Keratinocyte (primary cell): ENCODE measurements around the gene BTRC. TPM values are rescaled to one million over a fixed set of nuclear protein-coding genes. Genes with fewer than 3 reads are reported as not detected.

Experiments
- DNase-seq: peaks from one replicate; pipeline ENCODE4 v3.0.0-alpha.2; 2011; ENCODE audit warnings: low read depth, missing footprints, low spot score
- FAIRE-seq: peaks from 2 replicates; lab custom pipeline; 2011; peaks lifted over from hg19 to GRCh38; lab: Jason Lieb, UNC
- H2AFZ ChIP-seq: 2 replicates; pipeline ENCODE4 v1.6.0; 2012; ENCODE audit warnings: low read length, control low read depth, inconsistent platforms; ENCODE audit not compliant: control insufficient read depth
- H3K27ac ChIP-seq: 2 replicates; pipeline ENCODE4 v1.5.1; 2011; ENCODE audit warnings: low read length; ENCODE audit not compliant: control insufficient read depth, insufficient read depth
- H3K27me3 ChIP-seq: 3 replicates; pipeline ENCODE4 v1.6.0; 2011; ENCODE audit warnings: low read length; ENCODE audit not compliant: control insufficient read depth, insufficient read depth; ENCODE audit errors: extremely low read depth
- H3K36me3 ChIP-seq, 2 experiments: 2 replicates in 1 of 2; 3 replicates in 1 of 2; pipeline ENCODE4 v1.5.1; 2011; ENCODE audit warnings: low read length in 2 of 2, mild to moderate bottlenecking in 1 of 2; ENCODE audit not compliant: control insufficient read depth in 2 of 2, insufficient read depth in 2 of 2; ENCODE audit errors: extremely low read depth in 1 of 2
- H3K4me1 ChIP-seq: 3 replicates; pipeline ENCODE4 v1.5.1; 2011; ENCODE audit warnings: low read length; ENCODE audit not compliant: control insufficient read depth, insufficient read depth; ENCODE audit errors: extremely low read depth
- H3K4me2 ChIP-seq: 3 replicates; pipeline ENCODE4 v1.6.0; 2011; ENCODE audit warnings: low read depth, low read length; ENCODE audit not compliant: control insufficient read depth, insufficient read depth; ENCODE audit errors: extremely low read depth
- H3K4me3 ChIP-seq, 3 experiments: fragments of 200-600 bp in 1 of 3; sonication (generic) in 1 of 3; 2 replicates in 2 of 3; 3 replicates in 1 of 3; pipeline ENCODE4 v1.5.1; 2011 to 2016; ENCODE audit warnings: low read length in 3 of 3, mild to moderate bottlenecking in 3 of 3, control low read depth in 2 of 3, inconsistent platforms in 1 of 3, low read depth in 1 of 3, mixed read lengths in 1 of 3, mixed run types in 1 of 3, moderate library complexity in 1 of 3; ENCODE audit not compliant: control insufficient read depth in 2 of 3, insufficient read depth in 2 of 3; ENCODE audit errors: extremely low read depth in 1 of 3
- H3K79me2 ChIP-seq: 2 replicates; pipeline ENCODE4 v1.6.0; 2012; ENCODE audit warnings: low read length; ENCODE audit not compliant: control insufficient read depth, insufficient read depth
- H3K9ac ChIP-seq: 3 replicates; pipeline ENCODE4 v1.6.0; 2011; ENCODE audit warnings: low read length; ENCODE audit not compliant: control insufficient read depth, insufficient read depth; ENCODE audit errors: extremely low read depth
- H3K9me1 ChIP-seq: 3 replicates; pipeline ENCODE4 v1.6.0; 2011; ENCODE audit warnings: low read length; ENCODE audit not compliant: control insufficient read depth, insufficient read depth; ENCODE audit errors: extremely low read depth
- H3K9me3 ChIP-seq: 2 replicates; pipeline ENCODE4 v1.5.1; 2012; ENCODE audit warnings: low read depth, low read length; ENCODE audit not compliant: control insufficient read depth
- H4K20me1 ChIP-seq: 3 replicates; pipeline ENCODE4 v1.6.0; 2011; ENCODE audit warnings: low read length; ENCODE audit not compliant: control insufficient read depth, insufficient read depth; ENCODE audit errors: extremely low read depth
- CTCF ChIP-seq, 3 experiments: IDR thresholded peaks in 1 of 3; conservative IDR thresholded peaks in 1 of 3; optimal IDR thresholded peaks in 1 of 3; 2 replicates in 2 of 3; 3 replicates in 1 of 3; pipeline versions ENCODE3 to v1.5.1; 2011; ENCODE audit warnings: low read length in 3 of 3, mild to moderate bottlenecking in 3 of 3, moderate library complexity in 2 of 3, control low read depth in 1 of 3, inconsistent platforms in 1 of 3; ENCODE audit not compliant: insufficient read depth in 2 of 3; ENCODE audit errors: extremely low read depth in 1 of 3
- EZH2 ChIP-seq: IDR thresholded peaks from one replicate; pipeline ENCODE4 v1.6.1; 2012; ENCODE audit warnings: inconsistent platforms, mild to moderate bottlenecking, low read length, moderate library complexity
- dilution Hi-C: fragments of 300-500 bp; cut with MboI; formaldehyde crosslinking; loops from one replicate; pipeline ENCODE4 v1.7.0; 2020; ENCODE audit warnings: low sequenced_read_pairs; ENCODE audit not compliant: extremely low pct_ligation_motif_present
- polyA plus RNA-seq, 5 experiments: library from polyadenylated mRNA; depleted of rRNA in 3 of 5; stranded (reverse) in 3 of 5; stranded (forward) in 1 of 5; unstranded in 1 of 5; fragments of >200 nt; gene quantifications; 1 replicate in 1 of 5; 2 replicates in 3 of 5; 3 replicates in 1 of 5; pipeline versions ENCODE4 v1.2.1 to v1.2.3, GENCODE V29; 2011 to 2012; ENCODE audit warnings: missing spikeins in 2 of 5, low read depth in 1 of 5, low replicate concordance in 1 of 5

Gene BTRC
- polyA plus RNA-seq, 1 donor (not counting 4 experiments of a cell fraction or from before 2014, with no cell fraction given), result 21.7 TPM

- H2AFZ ChIP-seq, result no peak overlapping the region
- no peaks in the 10 kb centered on the region for H3K4me1 ChIP-seq
- H3K27ac ChIP-seq, result no peak overlapping the region
- H3K36me3 ChIP-seq, result peaks cover 0 to 3% of the 10 kb centered on the region in 2 experiments
- no peaks in the 10 kb centered on the region for H3K9me3 ChIP-seq
- dilution Hi-C loops, result no loop called here
- no peaks in the 10 kb centered on the region for H3K27me3 ChIP-seq
- H3K79me2 ChIP-seq, result no peaks in the 10 kb centered on the region
- no peaks in the 10 kb centered on the region for H4K20me1 ChIP-seq
- TF ChIP-seq EZH2 (no peak), CTCF (optimal IDR thresholded peaks at IDR 0.05 in 1 of 3, IDR thresholded peaks at IDR 0.05 in 1 of 3, conservative IDR thresholded peaks at IDR 0.05 in 1 of 3; ENCODE audit: extremely low read depth in 1 of 3, insufficient read depth in 2 of 3, low read length in 3 of 3) (no peak)
- no peak overlapping the region for H3K4me2 ChIP-seq
- FAIRE-seq (no peak), DNase-seq (no peak)
- no peaks in the 10 kb centered on the region for H3K9me1 ChIP-seq
- no peak overlapping the region for H3K4me3 ChIP-seq
- H3K9ac ChIP-seq, result no peak overlapping the region
These were observed 184.5 kb downstream of the BTRC start for GRCh38 chr10:101538446-101538845.

GRCh38 chr10:101545898-101546297, 191.9 kb downstream of the BTRC start:
- no peak for FAIRE-seq
- dilution Hi-C loops, result no loop called here
- no peak for TF ChIP-seq EZH2

GRCh38 chr10:101550965-101551364, 197.0 kb downstream of the BTRC start:
- H3K9me3 ChIP-seq, result no peaks in the 10 kb centered on the region
- H3K4me1 ChIP-seq, result no peaks in the 10 kb centered on the region
- H3K9ac ChIP-seq, result no peak overlapping the region
- H3K4me2 ChIP-seq, result no peak overlapping the region
- no peak overlapping the region for H2AFZ ChIP-seq
- H3K27me3 ChIP-seq, result no peaks in the 10 kb centered on the region
- dilution Hi-C loops, result no loop called here
- H3K36me3 ChIP-seq, result peaks cover 0 to 4% of the 10 kb centered on the region in 2 experiments
- H3K4me3 ChIP-seq, result no peak overlapping the region
- FAIRE-seq (no peak), DNase-seq (no peak)
- TF ChIP-seq CTCF (optimal IDR thresholded peaks at IDR 0.05 in 1 of 3, IDR thresholded peaks at IDR 0.05 in 1 of 3, conservative IDR thresholded peaks at IDR 0.05 in 1 of 3; ENCODE audit: extremely low read depth in 1 of 3, insufficient read depth in 2 of 3, low read length in 3 of 3), result no peak
- TF ChIP-seq EZH2, result no peak
- no peaks in the 10 kb centered on the region for H3K9me1 ChIP-seq
- no peaks in the 10 kb centered on the region for H3K79me2 ChIP-seq
- no peak overlapping the region for H3K27ac ChIP-seq
- H4K20me1 ChIP-seq, result no peaks in the 10 kb centered on the region

More at GRCh38 chr10:101545898-101546297, 191.9 kb downstream of the BTRC start:
- no peak for DNase-seq
- H3K79me2 ChIP-seq, result no peaks in the 10 kb centered on the region
- H3K4me3 ChIP-seq, result no peak overlapping the region
- no peak overlapping the region for H3K9ac ChIP-seq
- H3K27ac ChIP-seq, result no peak overlapping the region
- no peak overlapping the region for H2AFZ ChIP-seq
- H4K20me1 ChIP-seq, result no peaks in the 10 kb centered on the region
- no peaks in the 10 kb centered on the region for H3K4me1 ChIP-seq
- H3K36me3 ChIP-seq, result no peaks in the 10 kb centered on the region
- no peaks in the 10 kb centered on the region for H3K9me3 ChIP-seq
- H3K4me2 ChIP-seq, result no peak overlapping the region
- H3K9me1 ChIP-seq, result no peaks in the 10 kb centered on the region
- H3K27me3 ChIP-seq, result no peaks in the 10 kb centered on the region
